CD4-positive, alpha-beta T cell treated with Interferon gamma for 1 hour (primary cell): ENCODE measurements around the gene LPP.
"Not testable (repeated sequence)": the region's sequence is repeated elsewhere in the genome, so short reads cannot be mapped to it uniquely, and the experiment has no call there.

ENCODE experiments used
- DNase-seq: peaks from one replicate; pipeline ENCODE4 v3.0.0-alpha.2; 2020

The LPP gene

GRCh38 chr3:188154014-188154808 is at the start of gene LPP:
LPP (plus strand) TSS chr3:188154157; CDS start chr3:188406121, 251,964 bp downstream.
- DNase-seq, result peak; percentile 88

- no peak for DNase-seq
Measured at GRCh38 chr3:188106006-188106405, 48.0 kb upstream of the LPP start.

GRCh38 chr3:188106454-188106853 is 47.5 kb upstream of the LPP start:
- no peak for DNase-seq

GRCh38 chr3:188106887-188107830 is 46.8 kb upstream of the LPP start:
- DNase-seq, result no peak

GRCh38 chr3:188108703-188109412 is 45.1 kb upstream of the LPP start:
- no peak for DNase-seq

GRCh38 chr3:188111002-188111584 is 42.9 kb upstream of the LPP start:
- no peak for DNase-seq

- no peak for DNase-seq
Measured at GRCh38 chr3:188113756-188114155, 40.2 kb upstream of the LPP start.

- DNase-seq, result no peak
Measured at GRCh38 chr3:188119846-188120245, 34.1 kb upstream of the LPP start.

- DNase-seq, result no peak
Measured at GRCh38 chr3:188122571-188123169, 31.3 kb upstream of the LPP start.

GRCh38 chr3:188123170-188123905 is 30.6 kb upstream of the LPP start:
- no peak for DNase-seq

GRCh38 chr3:188124184-188124583 is 29.8 kb upstream of the LPP start:
- DNase-seq, result no peak

GRCh38 chr3:188125076-188125475 is 28.9 kb upstream of the LPP start:
- no peak for DNase-seq

- no peak for DNase-seq
Measured at GRCh38 chr3:188126276-188126675, 27.7 kb upstream of the LPP start.

GRCh38 chr3:188126934-188127333 is 27.0 kb upstream of the LPP start:
- no peak for DNase-seq

GRCh38 chr3:188128905-188129304 is 25.1 kb upstream of the LPP start:
- no peak for DNase-seq

- not testable (repeated sequence) for DNase-seq
Measured at GRCh38 chr3:188131023-188131422, 22.9 kb upstream of the LPP start.

GRCh38 chr3:188133219-188133618 is 20.7 kb upstream of the LPP start:
- no peak for DNase-seq

GRCh38 chr3:188133646-188134045 is 20.3 kb upstream of the LPP start:
- no peak for DNase-seq

GRCh38 chr3:188134079-188134478 is 19.9 kb upstream of the LPP start:
- DNase-seq, result no peak

GRCh38 chr3:188134856-188135255 is 19.1 kb upstream of the LPP start:
- DNase-seq, result no peak

- DNase-seq, result no peak
Measured at GRCh38 chr3:188135271-188135670, 18.7 kb upstream of the LPP start.

GRCh38 chr3:188137051-188137450 is 16.9 kb upstream of the LPP start:
- no peak for DNase-seq
